OCI-LY1 (cell line): ENCODE measurements around the gene PTGES2.

Experiments
- H2AFZ ChIP-seq: fragments of 200-600 bp; sonication (generic), shearing (Covaris generic); 2 replicates; pipeline ENCODE4 v1.6.0; 2014; ENCODE audit warnings: antibody characterized with exemption, mild to moderate bottlenecking, low read length
- H3F3A ChIP-seq: fragments of 200-600 bp; sonication (generic), shearing (Covaris generic); 2 replicates; pipeline ENCODE4 v1.6.0; 2014; ENCODE audit warnings: mild to moderate bottlenecking, antibody characterized with exemption, low read length, moderate library complexity; ENCODE audit not compliant: insufficient read depth
- H3K27ac ChIP-seq: fragments of 200-600 bp; sonication (generic); 2 replicates; pipeline ENCODE4 v1.5.1; 2014; ENCODE audit warnings: low read length, mixed run types, mild to moderate bottlenecking, low read depth; ENCODE audit not compliant: poor library complexity, severe bottlenecking
- H3K27me3 ChIP-seq: fragments of 200-600 bp; sonication (generic); 2 replicates; pipeline ENCODE4 v1.6.0; 2014; ENCODE audit warnings: antibody characterized with exemption, mild to moderate bottlenecking, low read length, moderate library complexity; ENCODE audit not compliant: insufficient read depth
- H3K36me3 ChIP-seq: fragments of 200-600 bp; sonication (generic); 2 replicates; pipeline ENCODE4 v1.6.1; 2014; ENCODE audit warnings: mild to moderate bottlenecking, antibody characterized with exemption, low read length, moderate library complexity, mixed read lengths; ENCODE audit not compliant: insufficient read depth
- H3K4me1 ChIP-seq: fragments of 200-600 bp; sonication (generic); 2 replicates; pipeline ENCODE4 v1.5.1; 2014; ENCODE audit warnings: mild to moderate bottlenecking, low read length, moderate library complexity; ENCODE audit not compliant: insufficient read depth, severe bottlenecking
- H3K4me2 ChIP-seq: fragments of 200-600 bp; sonication (generic), shearing (Covaris generic); 2 replicates; pipeline ENCODE4 v1.6.1; 2014; ENCODE audit warnings: low read length
- H3K4me3 ChIP-seq: fragments of 200-600 bp; sonication (generic); 2 replicates; pipeline ENCODE4 v1.5.1; 2014; ENCODE audit warnings: low read length, low read depth, mild to moderate bottlenecking, mixed read lengths; ENCODE audit not compliant: poor library complexity, severe bottlenecking
- H3K79me2 ChIP-seq: fragments of 200-600 bp; shearing (Covaris generic); 2 replicates; pipeline ENCODE4 v1.6.1; 2016; ENCODE audit warnings: mixed run types, low read length, mixed read lengths; ENCODE audit not compliant: insufficient read depth
- H3K9ac ChIP-seq: fragments of 200-600 bp; sonication (generic), shearing (Covaris generic); 2 replicates; pipeline ENCODE4 v1.6.1; 2014; ENCODE audit warnings: mild to moderate bottlenecking, low read length, mixed read lengths
- H3K9me2 ChIP-seq: fragments of 200-600 bp; sonication (generic), shearing (Covaris generic); 2 replicates; pipeline ENCODE4 v1.6.1; 2014; ENCODE audit warnings: low read depth, mild to moderate bottlenecking, low read length, mixed read lengths
- H3K9me3 ChIP-seq: fragments of 200-600 bp; shearing (Covaris generic); 2 replicates; pipeline ENCODE4 v1.6.1; 2014; ENCODE audit warnings: low read length, mixed read lengths
- H4K20me1 ChIP-seq: fragments of 200-600 bp; sonication (generic), shearing (Covaris generic); 2 replicates; pipeline ENCODE4 v1.6.0; 2016; ENCODE audit warnings: mild to moderate bottlenecking, low read length; ENCODE audit not compliant: insufficient read depth
- EZH2 ChIP-seq: fragments of 200-600 bp; sonication (generic), shearing (Covaris generic); IDR thresholded peaks from 2 replicates; pipeline ENCODE4 v1.8.0; 2017; ENCODE audit warnings: borderline replicate concordance, mixed run types, mild to moderate bottlenecking, antibody characterized with exemption, low read length, moderate library complexity, mixed read lengths
- TF ChIP-seq, protein P1 (sequence below): fragments of 200-600 bp; sonication (generic), shearing (Covaris generic); IDR thresholded peaks from 2 replicates; pipeline ENCODE4 v1.5.1; 2017; ENCODE audit warnings: mild to moderate bottlenecking, antibody characterized with exemption, low read length, moderate library complexity, mixed read lengths

Gene PTGES2

GRCh38 chr9:128143525-128144238, 16.2 kb upstream of the PTGES2 start:
- TF ChIP-seq EZH2 = no peak
- TF ChIP-seq, protein P1, sequence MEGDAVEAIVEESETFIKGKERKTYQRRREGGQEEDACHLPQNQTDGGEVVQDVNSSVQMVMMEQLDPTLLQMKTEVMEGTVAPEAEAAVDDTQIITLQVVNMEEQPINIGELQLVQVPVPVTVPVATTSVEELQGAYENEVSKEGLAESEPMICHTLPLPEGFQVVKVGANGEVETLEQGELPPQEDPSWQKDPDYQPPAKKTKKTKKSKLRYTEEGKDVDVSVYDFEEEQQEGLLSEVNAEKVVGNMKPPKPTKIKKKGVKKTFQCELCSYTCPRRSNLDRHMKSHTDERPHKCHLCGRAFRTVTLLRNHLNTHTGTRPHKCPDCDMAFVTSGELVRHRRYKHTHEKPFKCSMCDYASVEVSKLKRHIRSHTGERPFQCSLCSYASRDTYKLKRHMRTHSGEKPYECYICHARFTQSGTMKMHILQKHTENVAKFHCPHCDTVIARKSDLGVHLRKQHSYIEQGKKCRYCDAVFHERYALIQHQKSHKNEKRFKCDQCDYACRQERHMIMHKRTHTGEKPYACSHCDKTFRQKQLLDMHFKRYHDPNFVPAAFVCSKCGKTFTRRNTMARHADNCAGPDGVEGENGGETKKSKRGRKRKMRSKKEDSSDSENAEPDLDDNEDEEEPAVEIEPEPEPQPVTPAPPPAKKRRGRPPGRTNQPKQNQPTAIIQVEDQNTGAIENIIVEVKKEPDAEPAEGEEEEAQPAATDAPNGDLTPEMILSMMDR = no peak
- Histone ChIP-seq H3K9ac (no peak overlapping the region), H2AFZ (no peak overlapping the region), H3K9me3 (no peaks in the 10 kb centered on the region), H3K36me3 (no peaks in the 10 kb centered on the region), H3K79me2 (no peaks in the 10 kb centered on the region), H3K27me3 (no peaks in the 10 kb centered on the region; the same call in none of the 2 replicates), H4K20me1 (no peaks in the 10 kb centered on the region), H3K9me2 (no peaks in the 10 kb centered on the region), H3F3A (no peaks in the 10 kb centered on the region), H3K27ac (no peak overlapping the region), H3K4me1 (no peaks in the 10 kb centered on the region), H3K4me3 (no peak overlapping the region), H3K4me2 (no peak overlapping the region)

GRCh38 chr9:128142596-128142995, 15.1 kb upstream of the PTGES2 start:
- no peaks in the 10 kb centered on the region for H3K4me1 ChIP-seq
- H3F3A ChIP-seq = no peaks in the 10 kb centered on the region
- H4K20me1 ChIP-seq = no peaks in the 10 kb centered on the region
- no peak overlapping the region for H2AFZ ChIP-seq
- no peaks in the 10 kb centered on the region for H3K9me2 ChIP-seq
- H3K4me3 ChIP-seq = no peak overlapping the region
- no peaks in the 10 kb centered on the region; the same call in 1 of the 2 replicates for H3K27me3 ChIP-seq
- no peak overlapping the region for H3K9ac ChIP-seq
- no peaks in the 10 kb centered on the region for H3K79me2 ChIP-seq
- TF ChIP-seq EZH2 = no peak
- TF ChIP-seq, protein P1 = no peak
- H3K27ac ChIP-seq = no peak overlapping the region
- H3K36me3 ChIP-seq = no peaks in the 10 kb centered on the region
- no peaks in the 10 kb centered on the region for H3K9me3 ChIP-seq
- no peak overlapping the region for H3K4me2 ChIP-seq

- no peak for TF ChIP-seq EZH2
- TF ChIP-seq, protein P1 = no peak
- H3K27me3 ChIP-seq = no peaks in the 10 kb centered on the region; the same call in 1 of the 2 replicates
- no peaks in the 10 kb centered on the region for H3K4me1 ChIP-seq
- no peaks in the 10 kb centered on the region for H3K9me2 ChIP-seq
- no peak overlapping the region for H3K27ac ChIP-seq
- no peaks in the 10 kb centered on the region for H3K79me2 ChIP-seq
- H3K4me3 ChIP-seq = no peak overlapping the region
- no peaks in the 10 kb centered on the region for H3F3A ChIP-seq
- no peaks in the 10 kb centered on the region for H4K20me1 ChIP-seq
- no peak overlapping the region for H3K9ac ChIP-seq
- H3K4me2 ChIP-seq = no peak overlapping the region
- no peaks in the 10 kb centered on the region for H3K9me3 ChIP-seq
- no peak overlapping the region for H2AFZ ChIP-seq
- no peaks in the 10 kb centered on the region for H3K36me3 ChIP-seq
Observed at GRCh38 chr9:128142061-128142460, 14.5 kb upstream of the PTGES2 start.
